Effector CD4-positive, alpha-beta T cell (primary cell): ENCODE results near the gene TUBG2.

Experiments used
- DNase-seq: peaks from one replicate; pipeline ENCODE4 v3.0.0-alpha.2; 2020

The TUBG2 gene

DNA sequence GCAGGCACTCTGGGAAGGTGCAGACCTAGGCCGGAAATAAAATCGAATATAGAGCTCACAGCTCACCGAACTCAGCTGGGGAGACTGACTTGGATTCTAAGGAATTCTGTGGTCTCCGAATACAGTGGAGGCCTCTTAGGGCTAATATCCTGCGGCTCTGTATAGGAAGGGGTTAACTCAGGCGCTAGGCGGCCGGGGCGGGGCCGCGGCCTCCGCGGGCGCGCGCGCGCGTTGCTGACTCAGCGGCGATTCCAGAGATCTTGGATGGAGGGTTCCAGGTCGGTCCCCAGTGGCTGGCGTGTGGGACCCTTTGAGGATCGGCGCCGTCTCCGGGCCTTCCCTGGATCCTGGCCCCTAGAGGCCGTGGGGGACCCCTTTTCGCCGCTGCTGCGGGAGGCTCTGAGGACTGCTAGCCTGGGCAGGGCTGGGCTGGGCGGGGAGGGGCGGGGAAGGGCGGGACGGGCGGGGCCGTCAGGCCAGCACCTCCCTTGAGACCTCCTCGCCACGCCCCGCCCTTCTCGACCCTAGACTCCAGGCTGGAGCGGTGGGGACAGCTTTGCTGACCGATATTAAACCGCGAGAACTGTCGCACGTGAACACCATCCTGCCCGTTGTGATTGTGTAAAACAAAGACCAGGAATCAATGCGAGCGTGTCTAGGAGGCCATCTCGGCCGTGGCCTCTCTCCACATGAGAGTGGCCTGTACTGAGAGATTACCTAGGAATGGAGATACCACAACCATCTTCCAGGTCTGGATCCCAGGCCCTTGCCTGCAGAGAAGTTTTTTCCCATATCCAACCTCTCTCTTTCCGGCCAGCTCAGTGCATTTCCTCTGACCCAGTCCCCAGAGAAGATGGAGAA is 19.1 kb downstream of the TUBG2 start:
- DNase-seq, result peak; percentile 56

DNA sequence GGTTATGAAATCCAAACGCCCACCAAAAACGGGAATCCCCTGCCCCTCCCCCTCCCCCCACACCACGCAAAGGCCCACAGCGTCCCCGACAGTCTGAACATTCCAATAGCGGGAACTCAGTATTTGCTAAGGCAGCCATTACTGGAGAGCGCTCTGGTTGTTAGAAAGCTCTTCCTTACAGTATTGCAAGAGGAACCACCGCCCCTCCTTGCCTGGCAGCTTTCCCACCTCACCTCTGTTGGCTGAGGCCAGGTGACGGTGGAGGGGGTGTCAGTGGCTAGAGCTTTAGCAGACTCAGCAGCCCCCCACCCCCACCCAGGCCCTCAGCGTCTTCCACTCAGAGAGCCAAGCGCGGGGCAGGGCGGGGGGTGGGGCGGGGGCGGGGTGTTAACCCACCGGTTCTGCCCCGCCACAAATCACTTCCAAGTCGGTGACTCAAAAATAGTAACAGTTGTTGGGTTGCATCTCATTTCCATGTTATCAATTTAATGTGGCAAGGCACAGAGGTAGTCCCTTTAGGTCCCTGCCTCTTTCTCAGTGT is 19.9 kb downstream of the TUBG2 start:
- DNase-seq, result no peak

DNA sequence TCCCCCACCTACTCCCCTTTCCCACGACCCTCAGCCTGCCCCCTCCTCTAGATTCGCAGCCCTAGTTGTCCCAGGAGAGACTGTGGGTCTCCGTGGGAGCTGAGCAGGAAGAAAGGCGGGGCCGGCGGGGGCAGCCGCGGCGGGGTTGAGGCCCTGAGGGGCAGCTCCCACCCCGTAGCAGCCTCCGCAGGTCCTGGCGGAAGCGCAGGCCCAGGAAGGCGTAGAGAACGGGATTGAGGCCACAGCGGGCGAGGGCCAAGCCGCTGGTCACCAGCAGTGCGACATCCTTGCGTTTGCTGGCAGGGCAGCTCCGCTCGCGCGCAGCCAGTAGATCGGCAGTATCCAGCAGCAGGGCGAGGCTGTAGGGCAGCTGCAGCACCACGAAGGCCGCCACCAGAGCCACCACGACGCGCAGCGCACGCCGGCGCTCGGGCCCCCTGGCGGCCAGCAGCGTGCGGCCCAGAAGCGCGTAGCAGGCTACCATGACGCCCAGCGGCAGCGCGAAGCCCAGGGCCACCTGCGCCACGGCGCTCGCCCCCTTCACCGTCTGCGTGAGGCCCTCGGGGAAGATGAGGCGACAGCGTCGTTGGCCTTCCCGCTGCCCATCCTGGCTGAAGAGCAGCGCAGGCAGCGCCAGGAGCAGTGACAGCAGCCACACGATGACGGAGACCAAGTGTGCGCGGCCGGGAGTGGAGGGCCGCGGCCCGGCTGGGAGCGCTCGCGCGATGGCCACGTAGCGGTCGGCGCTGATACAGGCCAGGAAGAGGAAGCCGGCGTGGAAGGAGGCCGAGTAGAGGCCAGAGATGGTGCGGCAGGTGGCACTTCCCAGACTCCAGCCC is 20.6 kb downstream of the TUBG2 start:
- DNase-seq, result peak; percentile 57

DNA sequence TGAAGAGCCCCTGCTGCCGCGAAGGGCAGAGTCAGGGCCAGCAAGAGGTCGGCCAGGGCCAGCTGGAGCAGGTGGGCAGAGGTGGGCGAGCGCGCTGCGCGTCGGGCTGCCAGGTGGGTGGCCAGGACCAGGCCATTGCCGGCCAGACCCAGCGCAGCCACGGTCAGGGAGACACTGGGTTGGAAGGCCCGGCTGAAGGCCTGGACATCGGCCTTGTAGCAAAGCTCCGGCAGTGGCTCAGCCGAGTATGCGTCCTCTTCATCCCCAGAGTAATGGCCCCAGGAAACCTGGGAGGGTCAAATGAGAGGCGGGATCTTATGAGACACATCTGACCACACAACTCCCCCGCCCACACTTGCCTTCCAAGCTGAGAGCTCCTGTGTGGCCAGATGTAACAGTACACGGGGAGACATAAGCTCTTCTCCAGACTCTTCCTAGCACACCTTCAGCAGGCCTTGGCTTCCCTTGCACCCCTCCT is 21.3 kb downstream of the TUBG2 start:
- no peak for DNase-seq

DNA sequence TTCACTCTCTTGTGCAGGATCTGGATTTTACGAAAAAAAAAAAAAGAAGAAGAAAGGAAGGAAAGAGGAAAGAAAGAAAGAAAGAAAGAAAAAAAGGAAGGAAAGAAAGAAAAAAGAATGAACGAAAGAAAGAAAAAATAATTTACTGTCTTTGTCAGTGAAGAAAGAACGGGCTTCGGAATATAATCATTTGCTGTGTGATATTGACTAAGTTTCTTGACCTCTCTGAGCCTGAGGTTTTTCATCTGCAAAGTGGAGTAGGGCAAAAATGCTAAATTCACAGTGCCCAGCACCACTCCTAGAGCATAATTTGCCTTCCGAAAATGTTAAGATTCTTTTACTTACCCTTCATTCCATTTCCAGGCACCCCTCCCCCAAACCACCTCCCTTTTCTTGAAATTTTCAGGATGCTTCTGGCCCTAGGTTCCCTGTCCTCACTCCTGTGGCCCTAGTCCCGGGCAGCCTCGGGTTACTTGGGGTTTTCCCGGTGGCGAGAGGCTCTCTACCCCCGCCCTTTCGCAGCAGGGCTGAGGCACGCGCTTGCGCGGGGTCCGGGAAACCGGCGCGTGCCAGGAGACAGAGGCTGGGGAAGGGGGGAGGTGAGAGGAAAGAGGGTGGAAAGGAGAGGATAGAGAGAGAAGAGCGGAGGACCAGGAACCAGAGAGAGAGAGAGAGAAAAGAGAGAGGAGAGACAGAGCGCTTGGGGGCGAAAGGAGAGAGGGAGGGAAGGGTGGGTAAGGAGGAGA is 23.1 kb downstream of the TUBG2 start, which contains the start of gene CNTNAP1:
CNTNAP1 (plus strand) TSS at position 556 of the 746 bp plus-strand sequence. CDS start 299 bp downstream, outside the sequence.
- DNase-seq, result no peak

DNA sequence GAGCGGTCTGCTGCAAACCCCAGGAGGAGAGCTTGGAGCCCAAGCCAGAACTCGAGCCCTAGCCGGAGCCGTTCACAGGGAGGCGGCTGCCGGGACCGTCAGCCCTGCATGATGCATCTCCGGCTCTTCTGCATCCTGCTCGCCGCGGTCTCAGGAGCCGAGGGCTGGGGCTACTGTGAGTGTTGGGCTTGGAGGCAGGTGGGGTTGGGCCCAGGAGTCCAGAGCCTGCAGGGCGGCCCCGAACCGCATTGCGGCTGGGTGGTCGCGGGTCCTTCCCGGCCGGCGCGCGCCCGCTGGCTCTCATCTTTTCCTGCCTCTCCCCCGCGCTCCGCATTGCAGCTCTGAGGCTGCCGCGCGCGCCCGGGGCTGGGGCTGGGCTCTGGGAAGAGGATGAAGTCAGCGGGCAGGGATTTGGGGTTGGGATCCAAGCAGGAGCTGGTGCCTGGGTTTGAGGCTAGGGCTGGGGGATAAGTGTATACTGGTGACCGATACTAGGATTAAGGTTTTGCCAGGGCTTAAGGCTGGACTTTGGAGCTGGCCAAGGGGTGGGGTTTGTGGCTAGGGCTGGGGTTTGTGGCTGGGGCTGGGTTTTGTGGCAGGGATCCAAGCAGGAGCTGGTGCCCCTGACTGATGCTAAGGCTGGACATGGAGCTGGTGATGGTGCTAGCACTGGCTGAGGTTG is 23.8 kb downstream of the TUBG2 start:
- no peak for DNase-seq

DNA sequence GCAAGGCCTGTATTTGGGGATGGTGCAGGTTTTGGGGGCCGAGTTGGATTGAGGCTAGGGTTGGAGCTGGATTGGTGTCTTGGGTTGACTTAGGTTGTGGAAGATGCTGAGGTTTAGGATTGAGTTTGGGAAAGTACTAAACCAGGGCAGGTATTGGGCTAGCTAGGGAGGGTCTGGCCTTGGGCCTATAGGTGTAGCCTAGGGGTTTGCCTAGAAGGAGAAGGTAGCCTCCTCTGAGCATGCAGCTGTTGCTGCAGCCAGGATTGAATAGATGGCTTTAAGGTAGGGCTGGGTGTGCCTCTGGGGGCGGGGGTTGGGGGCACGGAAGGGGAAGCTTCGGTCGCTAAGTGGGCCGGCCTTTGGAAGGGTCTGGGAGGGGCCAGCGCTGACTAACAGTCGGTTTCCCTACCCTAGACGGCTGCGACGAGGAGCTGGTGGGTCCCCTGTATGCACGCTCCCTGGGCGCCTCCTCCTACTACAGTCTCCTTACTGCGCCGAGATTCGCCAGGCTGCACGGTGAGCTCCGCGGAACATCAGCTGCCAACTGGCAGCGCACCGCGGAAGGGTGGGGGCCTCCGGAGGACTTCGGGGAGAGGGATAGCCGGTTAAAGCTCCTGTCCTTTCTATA is 24.4 kb downstream of the TUBG2 start:
- DNase-seq, result no peak

DNA sequence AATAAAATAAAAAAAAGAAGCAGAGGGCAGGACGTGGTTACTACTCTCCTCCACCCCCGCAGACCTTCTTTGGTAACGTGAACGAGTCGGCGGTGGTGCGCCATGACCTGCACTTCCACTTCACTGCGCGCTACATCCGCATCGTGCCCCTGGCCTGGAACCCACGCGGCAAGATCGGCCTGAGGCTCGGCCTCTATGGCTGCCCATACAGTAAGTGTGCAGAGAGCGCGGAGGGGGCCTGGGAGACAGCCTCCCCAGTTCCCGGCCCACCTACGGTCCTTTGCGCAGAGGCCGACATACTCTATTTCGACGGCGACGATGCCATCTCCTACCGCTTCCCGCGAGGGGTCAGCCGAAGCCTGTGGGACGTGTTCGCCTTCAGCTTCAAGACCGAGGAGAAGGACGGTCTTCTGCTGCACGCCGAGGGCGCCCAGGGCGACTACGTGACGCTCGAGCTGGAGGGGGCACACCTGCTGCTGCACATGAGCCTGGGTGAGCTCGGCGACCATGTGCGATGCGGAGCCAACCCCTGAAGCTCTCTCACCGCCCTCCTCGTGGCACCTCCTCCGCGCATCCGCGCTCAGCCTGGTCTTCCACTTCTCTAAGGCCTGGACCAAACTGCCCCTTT is 26.0 kb downstream of the TUBG2 start:
- no peak for DNase-seq

DNA sequence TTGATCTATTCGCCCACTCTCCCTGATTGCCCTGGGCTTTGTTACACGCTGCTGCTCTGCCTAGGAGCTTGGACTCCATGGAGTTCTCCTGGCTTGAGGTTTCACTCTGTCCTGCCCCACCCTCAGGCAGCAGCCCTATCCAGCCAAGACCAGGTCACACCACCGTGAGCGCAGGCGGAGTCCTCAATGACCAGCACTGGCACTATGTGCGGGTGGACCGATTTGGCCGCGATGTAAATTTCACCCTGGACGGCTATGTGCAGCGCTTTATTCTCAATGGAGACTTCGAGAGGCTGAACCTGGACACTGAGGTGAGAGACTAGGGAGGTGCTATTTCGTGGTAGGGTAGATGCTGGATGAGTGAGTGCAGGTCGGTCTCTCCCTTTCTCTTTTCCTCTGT is 26.7 kb downstream of the TUBG2 start:
- no peak for DNase-seq

DNA sequence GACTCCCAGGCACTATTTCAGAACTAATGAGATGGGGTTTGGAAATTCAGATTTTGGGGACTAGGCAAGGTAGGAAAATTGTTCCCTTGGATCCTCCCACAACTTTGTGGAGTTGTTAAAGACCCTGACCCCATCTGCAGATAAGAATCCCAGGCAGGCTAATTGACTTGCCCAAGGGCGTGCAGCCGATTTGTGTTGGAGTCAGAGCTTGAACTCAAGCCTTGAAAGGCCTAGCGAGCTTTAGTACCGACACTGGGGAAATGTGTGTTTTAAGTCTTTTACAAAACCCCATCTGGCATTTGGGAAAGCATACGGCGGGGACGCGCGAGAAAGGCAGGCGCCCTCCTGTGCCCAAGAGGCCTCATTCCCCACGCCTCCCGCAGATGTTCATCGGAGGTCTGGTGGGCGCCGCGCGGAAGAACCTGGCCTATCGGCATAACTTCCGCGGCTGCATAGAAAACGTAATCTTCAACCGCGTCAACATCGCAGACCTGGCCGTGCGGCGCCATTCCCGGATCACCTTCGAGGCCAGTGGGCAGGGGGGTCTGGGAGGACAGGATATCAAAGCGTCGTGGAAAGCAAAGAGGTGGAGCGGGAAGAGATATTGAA is 27.5 kb downstream of the TUBG2 start:
- DNase-seq, result no peak

DNA sequence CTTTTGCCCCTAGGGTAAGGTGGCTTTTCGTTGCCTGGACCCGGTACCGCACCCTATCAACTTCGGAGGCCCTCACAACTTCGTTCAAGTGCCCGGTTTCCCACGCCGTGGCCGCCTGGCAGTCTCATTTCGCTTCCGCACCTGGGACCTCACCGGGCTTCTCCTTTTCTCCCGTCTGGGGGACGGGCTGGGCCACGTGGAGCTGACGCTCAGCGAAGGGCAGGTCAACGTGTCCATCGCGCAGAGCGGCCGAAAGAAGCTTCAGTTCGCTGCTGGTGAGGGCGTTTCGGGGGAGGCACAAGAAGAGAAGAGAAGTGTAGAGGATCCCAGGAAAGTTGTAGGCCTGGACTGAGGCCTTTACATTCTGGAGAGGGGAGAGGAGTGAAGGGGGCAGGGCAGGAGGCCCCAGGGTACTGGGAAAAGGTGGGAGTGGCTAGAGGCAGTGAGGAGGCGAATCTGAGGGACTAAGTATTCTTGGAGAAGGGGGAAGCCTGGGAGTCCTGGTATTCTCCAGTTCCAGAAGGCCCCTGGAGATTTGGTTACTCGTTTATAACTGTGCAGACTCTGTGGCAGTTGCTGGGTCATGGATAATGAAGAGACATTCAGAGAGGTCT is 28.7 kb downstream of the TUBG2 start:
- no peak for DNase-seq

DNA sequence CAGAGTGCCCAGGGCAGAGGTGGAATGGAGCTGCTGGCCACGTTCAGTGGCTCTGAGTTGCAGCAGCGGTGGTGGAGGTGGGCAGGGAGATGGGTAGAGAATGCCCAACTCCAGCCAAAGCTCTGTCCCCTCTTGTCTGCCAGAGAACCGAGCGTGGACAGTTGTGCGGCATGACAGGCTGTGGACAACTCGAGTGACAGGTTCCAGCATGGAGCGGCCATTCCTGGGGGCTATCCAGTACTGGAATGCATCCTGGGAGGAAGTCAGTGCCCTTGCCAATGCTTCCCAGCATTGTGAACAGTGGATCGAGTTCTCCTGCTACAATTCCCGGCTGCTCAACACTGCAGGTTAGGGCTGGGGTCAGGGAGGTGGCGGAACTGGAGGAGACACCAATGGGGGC is 31.5 kb downstream of the TUBG2 start:
- no peak for DNase-seq

DNA sequence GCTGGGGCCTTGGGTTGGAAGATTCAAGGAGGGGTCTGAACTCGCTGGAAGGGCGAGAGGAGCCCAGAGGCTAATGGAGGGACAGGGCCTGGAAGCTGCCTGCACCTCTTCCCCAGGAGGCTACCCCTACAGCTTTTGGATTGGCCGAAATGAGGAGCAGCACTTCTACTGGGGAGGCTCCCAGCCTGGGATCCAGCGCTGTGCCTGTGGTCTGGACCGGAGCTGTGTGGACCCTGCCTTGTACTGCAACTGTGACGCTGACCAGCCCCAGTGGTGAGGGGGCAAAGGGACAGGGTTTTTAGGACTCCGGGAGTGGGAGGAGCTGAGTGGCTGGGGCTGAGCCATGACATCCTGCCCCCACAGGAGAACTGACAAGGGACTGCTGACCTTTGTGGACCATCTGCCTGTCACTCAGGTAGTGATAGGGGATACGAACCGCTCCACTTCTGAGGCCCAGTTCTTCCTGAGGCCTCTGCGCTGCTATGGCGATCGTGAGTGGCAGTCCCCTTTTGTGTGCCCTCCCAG is 32.0 kb downstream of the TUBG2 start:
- no peak for DNase-seq

DNA sequence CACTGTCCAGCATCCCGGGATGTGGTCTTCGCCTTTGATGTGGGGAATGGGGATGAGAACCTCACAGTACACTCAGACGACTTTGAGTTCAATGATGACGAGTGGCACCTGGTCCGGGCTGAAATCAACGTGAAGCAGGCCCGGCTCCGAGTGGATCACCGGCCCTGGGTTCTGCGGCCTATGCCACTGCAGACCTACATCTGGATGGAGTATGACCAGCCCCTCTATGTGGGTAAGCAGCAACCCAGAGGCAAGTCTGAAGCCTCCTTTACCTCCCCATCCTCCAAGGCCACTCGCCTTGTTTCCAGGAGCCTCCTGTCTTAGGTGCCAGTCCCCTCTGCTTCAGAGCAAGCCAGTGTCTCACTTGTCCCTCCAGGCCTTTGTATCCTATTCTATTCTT is 33.4 kb downstream of the TUBG2 start:
- no peak for DNase-seq

DNA sequence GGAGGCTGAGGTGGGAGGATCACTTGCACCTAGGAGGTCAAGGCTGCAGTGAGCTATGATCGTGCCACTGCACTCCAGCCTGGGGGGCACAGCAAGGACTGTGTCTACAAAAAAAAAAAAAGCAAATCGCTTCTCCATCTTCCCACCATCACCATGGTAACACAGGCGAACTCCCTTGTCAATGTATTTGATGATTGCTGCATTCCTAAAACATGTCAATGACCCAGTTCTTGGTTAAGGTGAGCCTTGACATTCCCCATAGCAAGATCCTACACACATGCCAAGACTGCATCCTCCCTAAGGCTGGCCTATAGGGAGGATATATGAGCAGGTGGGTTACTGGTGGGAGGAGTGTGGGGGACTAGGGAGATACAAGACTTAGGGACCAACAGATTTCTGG is 35.4 kb downstream of the TUBG2 start:
- DNase-seq, result no peak

DNA sequence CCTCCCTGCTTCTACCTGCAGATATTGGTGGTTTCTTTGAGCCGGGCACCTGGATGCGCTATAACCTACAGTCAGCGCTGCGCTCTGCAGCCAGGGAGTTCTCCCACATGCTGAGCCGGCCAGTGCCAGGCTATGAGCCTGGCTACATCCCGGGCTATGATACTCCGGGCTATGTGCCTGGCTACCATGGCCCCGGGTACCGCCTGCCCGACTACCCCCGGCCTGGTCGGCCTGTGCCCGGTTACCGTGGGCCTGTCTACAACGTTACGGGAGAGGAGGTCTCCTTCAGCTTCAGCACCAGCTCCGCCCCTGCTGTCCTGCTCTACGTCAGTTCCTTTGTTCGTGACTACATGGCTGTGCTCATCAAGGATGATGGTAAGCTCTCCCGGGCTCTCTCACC is 36.4 kb downstream of the TUBG2 start:
- DNase-seq, result no peak

DNA sequence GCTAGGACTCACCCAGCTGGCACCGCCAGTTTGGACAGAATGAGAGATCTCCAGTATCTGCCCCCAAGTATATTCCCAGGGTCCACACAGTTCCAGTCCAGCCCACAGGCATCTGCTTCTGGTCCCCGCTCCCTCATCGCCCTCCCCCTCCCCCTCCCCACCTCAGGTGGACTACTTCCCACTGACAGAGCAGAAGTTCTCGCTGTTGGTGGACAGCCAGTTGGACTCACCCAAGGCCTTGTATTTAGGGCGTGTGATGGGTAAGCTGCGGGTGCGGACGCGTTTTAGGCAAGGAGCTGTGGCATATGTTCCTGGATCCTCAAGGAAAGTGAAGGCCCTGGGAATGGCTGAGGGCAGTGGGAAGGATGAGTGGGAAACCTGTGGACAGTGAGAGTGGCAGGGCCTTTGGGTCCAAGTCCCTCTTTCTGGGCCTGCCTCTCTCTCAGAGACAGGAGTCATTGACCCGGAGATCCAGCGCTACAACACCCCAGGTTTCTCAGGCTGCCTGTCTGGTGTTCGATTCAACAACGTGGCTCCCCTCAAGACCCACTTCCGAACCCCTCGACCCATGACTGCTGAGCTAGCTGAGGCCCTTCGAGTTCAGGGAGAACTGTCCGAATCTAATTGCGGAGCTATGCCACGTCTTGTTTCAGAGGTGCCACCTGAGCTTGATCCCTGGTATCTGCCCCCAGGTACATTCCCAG is 38.2 kb downstream of the TUBG2 start:
- no peak for DNase-seq

DNA sequence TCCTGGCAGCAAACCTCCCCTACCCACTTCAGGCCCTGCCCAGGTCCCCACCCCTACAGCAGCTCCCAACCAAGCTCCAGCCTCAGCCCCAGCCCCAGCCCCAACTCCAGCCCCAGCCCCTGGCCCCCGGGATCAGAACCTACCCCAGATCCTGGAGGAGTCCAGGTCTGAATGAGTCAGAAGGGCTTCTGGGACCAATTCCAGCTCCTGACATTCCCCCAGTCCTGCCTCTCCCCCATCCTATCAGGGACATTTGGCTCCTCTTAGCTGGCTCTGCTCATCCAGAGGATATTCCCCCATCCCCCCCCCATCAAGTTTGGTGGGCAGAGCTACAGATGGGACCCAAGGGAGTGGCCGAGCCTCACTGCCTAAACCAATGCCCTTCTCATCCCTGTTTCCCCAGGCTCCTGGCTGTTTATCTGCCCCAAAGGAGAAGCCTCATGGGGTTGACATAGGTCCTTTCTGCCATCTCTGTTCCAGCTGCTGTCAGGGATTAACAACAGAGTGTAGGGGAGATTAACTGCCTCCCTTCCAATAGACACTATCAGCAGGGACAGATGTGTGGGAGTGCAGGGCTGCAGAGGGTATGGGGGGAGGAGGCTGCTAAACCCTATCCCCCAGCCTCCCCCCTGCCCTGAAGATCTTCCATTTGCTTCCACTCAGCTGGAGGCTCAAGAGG is 39.8 kb downstream of the TUBG2 start:
- no peak for DNase-seq

DNA sequence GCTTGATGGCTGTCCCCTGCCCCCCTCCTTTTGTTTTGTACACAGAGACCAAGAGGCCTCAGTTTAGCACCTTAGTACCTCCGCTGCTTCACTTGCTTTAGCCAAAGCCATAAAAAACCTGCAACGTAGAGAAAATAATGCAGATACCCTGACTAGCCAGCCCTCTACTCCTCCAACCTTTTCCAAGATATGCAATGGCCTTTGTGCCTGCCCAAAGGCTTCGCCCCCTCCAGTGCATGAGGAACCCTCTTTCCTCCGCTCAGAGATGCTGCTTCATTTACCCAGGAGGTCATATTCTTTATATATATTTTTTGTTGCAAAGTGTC is 40.3 kb downstream of the TUBG2 start:
- no peak for DNase-seq
